ENCODE measurements around the gene PCBP3.

The PCBP3 gene

DNA sequence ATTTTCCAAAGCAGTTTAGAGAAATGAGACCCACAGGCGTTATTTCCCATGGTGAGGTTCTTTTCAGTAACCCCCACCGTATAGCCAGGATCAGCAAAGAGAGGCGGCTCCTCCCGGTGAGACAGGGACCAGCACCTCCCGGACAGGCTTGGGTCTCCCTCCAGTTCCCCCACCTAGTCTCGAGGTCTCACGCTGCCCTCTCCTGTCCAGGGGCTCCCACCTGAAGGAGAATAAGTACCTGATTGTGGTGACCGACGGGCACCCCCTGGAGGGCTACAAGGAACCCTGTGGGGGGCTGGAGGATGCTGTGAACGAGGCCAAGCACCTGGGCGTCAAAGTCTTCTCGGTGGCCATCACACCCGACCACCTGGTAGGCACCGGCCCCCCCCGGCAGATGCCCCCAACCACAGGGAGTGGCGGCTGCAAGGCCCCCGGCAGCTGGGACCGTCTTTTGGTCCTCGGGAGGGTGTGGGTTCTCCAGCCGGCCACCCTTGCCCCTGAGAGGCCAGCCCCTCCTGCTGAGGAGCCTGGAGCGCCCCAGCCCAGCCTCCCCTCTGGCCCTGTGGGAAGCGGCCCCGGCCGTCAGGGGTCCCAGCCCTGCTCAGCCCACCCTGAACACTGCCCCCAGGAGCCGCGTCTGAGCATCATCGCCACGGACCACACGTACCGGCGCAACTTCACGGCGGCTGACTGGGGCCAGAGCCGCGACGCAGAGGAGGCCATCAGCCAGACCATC is 343.0 kb downstream of the PCBP3 start:
- DNase-seq (ENCODE audit: low read depth in 1 of 2, low spot score in 1 of 2), result no peak

- no peak for DNase-seq (ENCODE audit: low read depth in 1 of 2, low spot score in 1 of 2)
Measured at GRCh38 chr21:45987121-45987711, 343.7 kb downstream of the PCBP3 start.

- DNase-seq (ENCODE audit: low read depth in 1 of 2, low spot score in 1 of 2), result no peak
Measured at GRCh38 chr21:45988366-45989347, 345.1 kb downstream of the PCBP3 start.

GRCh38 chr21:45989355-45990048 is 346.0 kb downstream of the PCBP3 start:
- DNase-seq (ENCODE audit: low read depth in 1 of 2, low spot score in 1 of 2), result no peak

- no peak for DNase-seq (ENCODE audit: low read depth in 1 of 2, low spot score in 1 of 2)
Measured at GRCh38 chr21:45990049-45990711, 346.7 kb downstream of the PCBP3 start.

DNA sequence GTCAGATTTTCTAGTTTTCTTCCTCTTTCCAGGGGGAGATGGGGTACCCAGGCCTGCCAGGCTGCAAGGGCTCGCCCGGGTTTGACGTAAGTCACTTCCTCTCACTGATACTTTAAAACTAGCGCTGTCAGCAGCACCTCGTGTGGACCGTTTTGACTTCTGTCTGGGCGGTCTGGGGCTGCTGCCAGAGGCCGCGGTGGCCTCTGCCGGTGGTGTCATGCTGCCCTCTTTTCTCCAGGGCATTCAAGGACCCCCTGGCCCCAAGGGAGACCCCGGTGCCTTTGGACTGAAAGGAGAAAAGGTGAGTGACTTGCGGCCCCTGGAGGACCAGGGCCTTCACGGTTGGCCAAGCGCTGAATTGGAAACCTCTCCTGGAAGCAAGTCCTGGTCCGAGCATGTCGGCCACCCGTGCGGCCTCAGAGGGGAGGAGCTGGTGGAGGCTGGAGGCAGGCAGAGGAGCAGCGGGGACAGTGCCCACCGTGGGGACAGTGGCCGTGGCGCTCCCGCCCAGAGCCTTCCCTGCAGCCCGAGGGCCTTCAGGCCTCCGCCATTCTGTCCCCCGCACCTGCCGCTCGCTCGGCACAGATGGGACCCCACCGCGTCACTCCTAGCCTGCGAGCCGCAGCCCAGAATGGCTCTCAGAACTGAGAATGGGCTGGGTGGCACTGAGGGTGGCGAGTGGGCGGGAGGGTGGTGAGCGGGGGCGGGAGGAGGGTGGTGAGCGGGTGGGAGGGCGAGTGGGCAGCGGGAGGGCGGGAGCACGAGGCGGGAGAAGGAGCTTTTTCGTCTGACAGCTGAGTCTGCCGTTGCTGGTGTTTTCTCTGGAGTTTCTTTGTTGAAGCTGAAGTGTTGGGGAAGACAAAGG is 347.4 kb downstream of the PCBP3 start:
- no peak for DNase-seq (ENCODE audit: low read depth in 1 of 2, low spot score in 1 of 2)

DNA sequence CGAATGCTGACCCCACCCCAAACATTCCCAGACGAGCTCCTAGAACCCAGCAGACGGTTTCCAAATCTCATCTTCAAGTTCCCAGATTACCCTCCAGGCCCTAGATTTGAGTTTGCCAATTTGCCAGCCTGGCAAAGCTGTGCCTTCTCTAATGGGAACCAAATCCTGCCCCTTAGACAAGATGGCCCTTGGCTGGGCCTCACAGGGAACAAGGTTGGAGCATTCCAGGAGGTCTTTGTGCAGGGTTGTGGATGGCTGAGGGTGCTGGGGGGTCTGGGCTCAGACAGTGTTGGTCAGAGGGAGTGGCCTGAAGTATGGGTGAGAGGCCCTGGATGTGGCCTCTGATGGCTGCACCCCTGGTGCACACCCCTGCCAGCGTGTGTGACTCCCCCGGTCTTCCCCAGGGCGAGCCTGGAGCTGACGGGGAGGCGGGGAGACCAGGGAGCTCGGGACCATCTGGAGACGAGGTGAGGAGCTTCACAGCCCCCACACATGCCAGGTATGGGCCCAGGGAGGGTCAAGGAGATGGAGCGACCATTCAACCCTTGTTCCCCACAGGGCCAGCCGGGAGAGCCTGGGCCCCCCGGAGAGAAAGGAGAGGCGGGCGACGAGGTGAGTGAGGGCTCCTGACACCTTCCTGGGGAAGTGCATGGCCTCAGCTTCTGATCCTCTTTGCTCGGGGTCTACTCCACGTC is 348.2 kb downstream of the PCBP3 start:
- no peak for DNase-seq (ENCODE audit: low read depth in 1 of 2, low spot score in 1 of 2)
